ENCODE measurements around the gene MTMR1. TPM values are rescaled to one million over a fixed set of nuclear protein-coding genes. Genes with fewer than 3 reads are reported as not detected.

Gene MTMR1
- 13.3 and 14.1 TPM in 2 replicates for total RNA-seq (2014; rRNA removed)
- 8.1 TPM for polyA plus RNA-seq (2012)

- no peak for DNase-seq (ENCODE audit: low read depth)
Observed at GRCh38 chrX:150692831-150693724, at the start of gene MTMR1. Gene MTMR1, plus strand, starts transcription at chrX:150693396. Its CDS starts 135 bp downstream, at chrX:150693531.

GRCh38 chrX:150643958-150644357 is 49.2 kb upstream of the MTMR1 start:
- no peak for DNase-seq (ENCODE audit: low read depth)

GRCh38 chrX:150644422-150644821 is 48.8 kb upstream of the MTMR1 start:
- no peak for DNase-seq (ENCODE audit: low read depth)

- DNase-seq (ENCODE audit: low read depth), result no peak
Observed at GRCh38 chrX:150647331-150647730, 45.9 kb upstream of the MTMR1 start.

- no peak for DNase-seq (ENCODE audit: low read depth)
Observed at GRCh38 chrX:150648296-150648940, 44.8 kb upstream of the MTMR1 start.

GRCh38 chrX:150649096-150649870 is 43.9 kb upstream of the MTMR1 start:
- DNase-seq (ENCODE audit: low read depth), result peak; percentile 32

- DNase-seq (ENCODE audit: low read depth), result no peak
Observed at GRCh38 chrX:150651906-150652305, 41.3 kb upstream of the MTMR1 start.

- DNase-seq (ENCODE audit: low read depth), result no peak
Observed at GRCh38 chrX:150655788-150656187, 37.4 kb upstream of the MTMR1 start.

GRCh38 chrX:150663073-150663472 is 30.1 kb upstream of the MTMR1 start:
- no peak for DNase-seq (ENCODE audit: low read depth)

- DNase-seq (ENCODE audit: low read depth), result peak; percentile 31
Observed at GRCh38 chrX:150664290-150664689, 28.9 kb upstream of the MTMR1 start.

- DNase-seq (ENCODE audit: low read depth), result no peak
Observed at GRCh38 chrX:150676221-150676620, 17.0 kb upstream of the MTMR1 start.

GRCh38 chrX:150680974-150681373 is 12.2 kb upstream of the MTMR1 start:
- no peak for DNase-seq (ENCODE audit: low read depth)

GRCh38 chrX:150683112-150683511 is 10.1 kb upstream of the MTMR1 start:
- no peak for DNase-seq (ENCODE audit: low read depth)

- peak; percentile 41 for DNase-seq (ENCODE audit: low read depth)
Observed at GRCh38 chrX:150683536-150684146, 9.6 kb upstream of the MTMR1 start.

- peak; percentile 84 for DNase-seq (ENCODE audit: low read depth)
Observed at GRCh38 chrX:150688911-150689451, 4.2 kb upstream of the MTMR1 start.

GRCh38 chrX:150690126-150690525 is 3.1 kb upstream of the MTMR1 start:
- DNase-seq (ENCODE audit: low read depth), result peak; percentile 90

GRCh38 chrX:150692296-150692695 is 900 bp upstream of the MTMR1 start:
- DNase-seq (ENCODE audit: low read depth), result no peak

GRCh38 chrX:150693725-150694574 is 754 bp downstream of the MTMR1 start:
- peak; percentile 58 for DNase-seq (ENCODE audit: low read depth)

- no peak for DNase-seq (ENCODE audit: low read depth)
Observed at GRCh38 chrX:150694738-150695410, 1.7 kb downstream of the MTMR1 start.

- no peak for DNase-seq (ENCODE audit: low read depth)
Observed at GRCh38 chrX:150696331-150696730, 3.1 kb downstream of the MTMR1 start.
